ENCODE measurements around the gene TMEM190.
"Not testable (repeated sequence)": the region's sequence is repeated elsewhere in the genome, so short reads cannot be mapped to it uniquely, and the experiment has no call there.

The TMEM190 gene

GRCh38 chr19:55376241-55376933, at the start of gene TMEM190:
Gene TMEM190 (plus strand): TSS chr19:55376826. CDS start chr19:55376854, 28 bp downstream.
- no peak for DNase-seq (ENCODE audit: low spot score)

GRCh38 chr19:55328774-55329318, 47.8 kb upstream of the TMEM190 start:
- not testable (repeated sequence) for DNase-seq (ENCODE audit: low spot score)

GRCh38 chr19:55329791-55330190, 46.8 kb upstream of the TMEM190 start:
- DNase-seq (ENCODE audit: low spot score) = not testable (repeated sequence)

- no peak for DNase-seq (ENCODE audit: low spot score)
Measured at GRCh38 chr19:55333870-55334269, 42.8 kb upstream of the TMEM190 start.

GRCh38 chr19:55336101-55336500, 40.5 kb upstream of the TMEM190 start:
- DNase-seq (ENCODE audit: low spot score) = no peak

GRCh38 chr19:55339105-55339888, 37.3 kb upstream of the TMEM190 start, which contains the start of gene KMT5C:
Gene KMT5C (plus strand): TSS chr19:55339876. CDS start chr19:55341937, 2,061 bp downstream.
- peak; percentile 100 for DNase-seq (ENCODE audit: low spot score)

- DNase-seq (ENCODE audit: low spot score) = no peak
Measured at GRCh38 chr19:55339889-55340783, 36.5 kb upstream of the TMEM190 start.

GRCh38 chr19:55340784-55341147, 35.9 kb upstream of the TMEM190 start:
- no peak for DNase-seq (ENCODE audit: low spot score)

GRCh38 chr19:55341171-55341588, 35.4 kb upstream of the TMEM190 start:
- peak; percentile 63 for DNase-seq (ENCODE audit: low spot score)

GRCh38 chr19:55341595-55342531, 34.8 kb upstream of the TMEM190 start:
- no peak for DNase-seq (ENCODE audit: low spot score)

GRCh38 chr19:55344444-55344843, 32.2 kb upstream of the TMEM190 start:
- peak; percentile 79 for DNase-seq (ENCODE audit: low spot score)

- no peak for DNase-seq (ENCODE audit: low spot score)
Measured at GRCh38 chr19:55345101-55345817, 31.4 kb upstream of the TMEM190 start.

- no peak for DNase-seq (ENCODE audit: low spot score)
Measured at GRCh38 chr19:55345818-55346724, 30.6 kb upstream of the TMEM190 start.

- no peak for DNase-seq (ENCODE audit: low spot score)
Measured at GRCh38 chr19:55346725-55347441, 29.7 kb upstream of the TMEM190 start.

GRCh38 chr19:55347442-55348009, 29.1 kb upstream of the TMEM190 start:
- no peak for DNase-seq (ENCODE audit: low spot score)

- DNase-seq (ENCODE audit: low spot score) = no peak
Measured at GRCh38 chr19:55348317-55349034, 28.1 kb upstream of the TMEM190 start.

GRCh38 chr19:55350620-55351315, 25.9 kb upstream of the TMEM190 start:
- DNase-seq (ENCODE audit: low spot score) = no peak
